ENCODE measurements around the gene UST. TPM values are rescaled to one million over a fixed set of nuclear protein-coding genes. Genes with fewer than 3 reads are reported as not detected.

The UST gene
- total RNA-seq, 1 donor from 2014 or later, result 17.1 TPM

DNA sequence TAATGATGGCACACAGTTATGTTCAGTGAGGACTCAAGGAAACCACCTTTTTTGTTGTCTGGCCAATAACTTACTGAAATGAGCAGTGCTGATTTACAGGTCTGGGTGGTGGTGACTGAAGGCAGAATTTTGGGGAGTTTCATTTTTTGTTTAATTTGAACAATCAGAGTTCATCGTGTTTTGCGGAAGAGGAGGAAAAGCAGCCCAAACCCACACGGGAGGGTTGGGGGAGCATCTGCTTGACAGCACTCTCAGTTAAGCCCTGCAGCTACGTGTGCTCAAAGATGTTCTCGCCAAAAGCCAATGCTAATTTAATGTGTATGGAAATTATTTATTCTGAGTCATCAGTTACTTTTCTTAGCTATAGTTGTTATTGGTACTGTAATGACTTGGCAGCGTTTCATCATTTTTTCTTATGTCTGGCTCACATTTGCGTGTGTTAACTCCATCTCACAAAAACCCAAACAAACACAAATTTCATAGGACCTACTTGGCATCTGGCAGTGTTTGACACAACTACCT lies 89.2 kb downstream of the UST start:
- Mint-ChIP-seq H3K27me3 (ENCODE audit: low read depth) (no peaks in the 10 kb centered on the region), H3K4me3 (ENCODE audit: unreplicated experiment) (no peak overlapping the region), H3K4me1 (ENCODE audit: low read depth) (peaks cover 37% of the 10 kb centered on the region), H3K36me3 (ENCODE audit: low read depth) (no peaks in the 10 kb centered on the region), H3K27ac (ENCODE audit: unreplicated experiment) (peak overlapping the region; percentile 45), H3K9me3 (ENCODE audit: low read depth) (no peaks in the 10 kb centered on the region)
- TF ChIP-seq, protein P1, sequence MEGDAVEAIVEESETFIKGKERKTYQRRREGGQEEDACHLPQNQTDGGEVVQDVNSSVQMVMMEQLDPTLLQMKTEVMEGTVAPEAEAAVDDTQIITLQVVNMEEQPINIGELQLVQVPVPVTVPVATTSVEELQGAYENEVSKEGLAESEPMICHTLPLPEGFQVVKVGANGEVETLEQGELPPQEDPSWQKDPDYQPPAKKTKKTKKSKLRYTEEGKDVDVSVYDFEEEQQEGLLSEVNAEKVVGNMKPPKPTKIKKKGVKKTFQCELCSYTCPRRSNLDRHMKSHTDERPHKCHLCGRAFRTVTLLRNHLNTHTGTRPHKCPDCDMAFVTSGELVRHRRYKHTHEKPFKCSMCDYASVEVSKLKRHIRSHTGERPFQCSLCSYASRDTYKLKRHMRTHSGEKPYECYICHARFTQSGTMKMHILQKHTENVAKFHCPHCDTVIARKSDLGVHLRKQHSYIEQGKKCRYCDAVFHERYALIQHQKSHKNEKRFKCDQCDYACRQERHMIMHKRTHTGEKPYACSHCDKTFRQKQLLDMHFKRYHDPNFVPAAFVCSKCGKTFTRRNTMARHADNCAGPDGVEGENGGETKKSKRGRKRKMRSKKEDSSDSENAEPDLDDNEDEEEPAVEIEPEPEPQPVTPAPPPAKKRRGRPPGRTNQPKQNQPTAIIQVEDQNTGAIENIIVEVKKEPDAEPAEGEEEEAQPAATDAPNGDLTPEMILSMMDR (IDR thresholded peaks at IDR 0.05), result no peak
- no peak for DNase-seq (ENCODE audit: low spot score)

DNA sequence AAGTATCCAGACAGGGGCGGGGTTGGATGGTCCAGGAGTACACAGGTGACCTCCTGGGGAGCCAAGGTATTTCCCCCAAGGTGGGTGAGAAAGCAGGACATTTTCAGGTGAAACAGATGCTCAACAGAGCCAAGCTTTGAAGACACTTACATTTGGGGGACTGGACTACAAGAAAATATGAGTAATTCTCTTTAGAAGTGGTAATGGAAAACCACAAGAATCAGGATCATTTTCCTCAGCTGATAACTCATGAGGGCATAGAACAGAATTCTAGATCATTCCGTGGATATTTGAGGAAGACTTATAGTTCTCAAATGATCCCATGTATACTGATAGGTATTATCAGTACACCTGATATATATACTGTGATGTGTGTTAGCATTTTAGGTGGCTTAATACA lies 89.9 kb downstream of the UST start:
- TF ChIP-seq, protein P1 (IDR thresholded peaks at IDR 0.05), result no peak
- no peak for DNase-seq (ENCODE audit: low spot score)
- Mint-ChIP-seq H3K36me3 (ENCODE audit: low read depth) (no peaks in the 10 kb centered on the region), H3K27ac (ENCODE audit: unreplicated experiment) (no peak overlapping the region), H3K9me3 (ENCODE audit: low read depth) (no peaks in the 10 kb centered on the region), H3K27me3 (ENCODE audit: low read depth) (no peaks in the 10 kb centered on the region), H3K4me1 (ENCODE audit: low read depth) (peaks cover 30% of the 10 kb centered on the region), H3K4me3 (ENCODE audit: unreplicated experiment) (no peak overlapping the region)

DNA sequence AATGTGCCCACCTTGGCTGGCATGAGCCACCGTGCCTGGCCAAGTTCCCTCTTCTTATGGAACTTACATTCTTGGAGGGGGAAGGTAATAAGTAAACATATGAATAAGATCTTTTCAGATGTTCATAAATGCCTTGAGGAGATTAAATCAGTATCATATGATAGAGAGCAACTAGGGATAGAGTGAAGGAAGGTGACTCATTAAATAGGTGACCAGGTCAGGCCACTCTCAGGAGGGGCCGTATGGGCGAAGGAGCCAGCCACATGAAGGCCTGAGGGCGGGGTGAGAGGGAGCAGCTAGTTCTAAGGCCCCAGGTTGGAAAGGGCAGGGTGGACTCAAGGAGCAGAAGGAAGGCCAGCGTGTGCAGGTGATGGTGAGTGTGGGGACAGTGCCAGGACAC lies 91.1 kb downstream of the UST start:
- no peak overlapping the region for H3K4me3 Mint-ChIP-seq (ENCODE audit: unreplicated experiment)
- H3K27ac Mint-ChIP-seq (ENCODE audit: unreplicated experiment), result no peak overlapping the region
- TF ChIP-seq, protein P1 (IDR thresholded peaks at IDR 0.05), result no peak
- no peaks in the 10 kb centered on the region for H3K27me3 Mint-ChIP-seq (ENCODE audit: low read depth)
- no peaks in the 10 kb centered on the region for H3K9me3 Mint-ChIP-seq (ENCODE audit: low read depth)
- peaks cover 24% of the 10 kb centered on the region for H3K4me1 Mint-ChIP-seq (ENCODE audit: low read depth)
- DNase-seq (ENCODE audit: low spot score), result no peak
- H3K36me3 Mint-ChIP-seq (ENCODE audit: low read depth), result no peaks in the 10 kb centered on the region

DNA sequence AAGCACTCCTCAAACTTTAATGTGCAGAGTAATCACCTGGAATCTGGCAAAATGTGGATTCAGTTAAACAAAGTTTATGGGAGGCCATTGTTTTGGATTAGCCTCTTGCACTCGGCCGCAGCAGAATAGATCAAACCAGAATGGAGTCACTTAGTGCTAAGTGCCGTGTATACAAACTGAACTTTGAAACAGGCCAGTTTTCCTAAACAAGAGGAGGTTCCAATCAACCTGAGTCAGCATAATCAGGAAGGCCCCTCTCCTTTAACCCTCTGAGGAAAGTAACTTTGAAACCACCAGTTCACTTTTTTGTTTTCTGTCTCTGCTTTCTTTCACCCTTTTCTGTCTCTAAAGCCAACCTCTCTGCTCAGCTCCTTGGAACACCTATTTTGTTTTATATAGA lies 92.2 kb downstream of the UST start:
- H3K4me1 Mint-ChIP-seq (ENCODE audit: low read depth), result peaks cover 24% of the 10 kb centered on the region

DNA sequence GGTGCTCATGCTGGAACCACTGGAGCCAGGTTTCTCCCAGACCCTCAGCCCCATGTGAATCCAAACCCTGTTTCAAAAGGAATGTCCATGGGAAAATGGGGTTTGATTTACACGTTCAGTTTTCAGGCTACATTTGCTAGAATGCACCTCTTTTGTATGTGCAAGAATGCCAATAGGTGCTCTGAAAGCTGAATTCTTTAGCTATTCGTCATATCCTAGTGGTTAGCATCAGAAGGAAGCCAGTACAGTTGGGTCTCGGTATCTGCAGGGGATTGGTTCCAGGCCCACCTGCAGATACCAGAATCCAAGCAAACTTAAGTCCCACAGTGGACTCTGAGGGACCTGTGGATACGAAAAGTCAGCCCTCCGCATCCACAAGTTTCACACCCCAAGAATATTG lies 93.4 kb downstream of the UST start:
- no peak for DNase-seq (ENCODE audit: low spot score)
- peaks cover 23% of the 10 kb centered on the region for H3K4me1 Mint-ChIP-seq (ENCODE audit: low read depth)
- no peak overlapping the region for H3K27ac Mint-ChIP-seq (ENCODE audit: unreplicated experiment)
- H3K9me3 Mint-ChIP-seq (ENCODE audit: low read depth), result no peaks in the 10 kb centered on the region
- H3K4me3 Mint-ChIP-seq (ENCODE audit: unreplicated experiment), result no peak overlapping the region
- H3K36me3 Mint-ChIP-seq (ENCODE audit: low read depth), result no peaks in the 10 kb centered on the region
- H3K27me3 Mint-ChIP-seq (ENCODE audit: low read depth), result no peaks in the 10 kb centered on the region
- TF ChIP-seq, protein P1 (IDR thresholded peaks at IDR 0.05), result no peak

More for the DNA sequence above, 92.2 kb downstream of the UST start:
- TF ChIP-seq, protein P1 (IDR thresholded peaks at IDR 0.05), result no peak
- H3K36me3 Mint-ChIP-seq (ENCODE audit: low read depth), result no peaks in the 10 kb centered on the region
- H3K27me3 Mint-ChIP-seq (ENCODE audit: low read depth), result no peaks in the 10 kb centered on the region
- H3K4me3 Mint-ChIP-seq (ENCODE audit: unreplicated experiment), result no peak overlapping the region
- no peak overlapping the region for H3K27ac Mint-ChIP-seq (ENCODE audit: unreplicated experiment)
- DNase-seq (ENCODE audit: low spot score), result no peak
- no peaks in the 10 kb centered on the region for H3K9me3 Mint-ChIP-seq (ENCODE audit: low read depth)
